Measurements from ENCODE around the gene FRMD3. TPM values are rescaled to one million over a fixed set of nuclear protein-coding genes. Genes with fewer than 3 reads are reported as not detected.

Gene FRMD3
- total RNA-seq, 1 experiment from 2014 or later, result 1.9 TPM

DNA sequence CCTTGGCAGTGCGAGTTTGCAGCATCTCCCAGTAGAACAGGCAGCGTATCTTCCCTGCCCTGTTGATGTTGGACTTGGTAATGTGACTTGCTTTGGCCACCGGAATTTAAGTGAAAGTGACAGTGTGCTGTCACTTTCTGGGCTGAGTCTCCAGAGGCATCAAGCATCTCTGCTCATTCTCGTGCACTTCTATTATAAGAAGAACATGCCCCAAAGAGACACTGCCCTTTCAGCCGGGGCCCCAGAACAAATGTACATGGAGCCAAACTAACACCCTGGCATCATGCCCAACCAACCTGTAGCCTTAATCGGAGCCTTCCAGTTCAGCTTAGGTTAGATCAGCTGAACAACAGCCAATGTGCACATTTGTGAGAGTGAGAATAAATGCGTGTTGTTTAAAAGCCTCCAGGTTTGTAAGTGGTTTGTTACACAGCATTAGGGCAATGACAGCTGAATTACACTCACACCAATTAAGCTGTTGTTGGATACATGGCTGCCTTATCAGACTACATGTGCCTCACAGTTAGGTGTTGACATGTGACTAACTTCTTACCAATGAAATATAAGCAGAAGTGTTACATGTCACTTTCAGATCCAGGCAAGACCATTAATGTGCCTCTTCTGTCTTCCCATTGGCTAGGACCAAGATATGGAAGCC lies 22.1 kb upstream of the FRMD3 start:
- intact Hi-C loops (cut with micrococcal nuclease; ENCODE audit: unreplicated experiment), result no loop called here
- H3F3A ChIP-seq (ENCODE audit: insufficient read depth, low read depth), result no peaks in the 10 kb centered on the region
- no peaks in the 10 kb centered on the region for H3K79me2 ChIP-seq (ENCODE audit: low read depth)
- no peak overlapping the region for H2AFZ ChIP-seq
- TF ChIP-seq EZH2 (IDR thresholded peaks at IDR 0.05; ENCODE audit: low read depth), result no peak
- TF ChIP-seq, protein P1, sequence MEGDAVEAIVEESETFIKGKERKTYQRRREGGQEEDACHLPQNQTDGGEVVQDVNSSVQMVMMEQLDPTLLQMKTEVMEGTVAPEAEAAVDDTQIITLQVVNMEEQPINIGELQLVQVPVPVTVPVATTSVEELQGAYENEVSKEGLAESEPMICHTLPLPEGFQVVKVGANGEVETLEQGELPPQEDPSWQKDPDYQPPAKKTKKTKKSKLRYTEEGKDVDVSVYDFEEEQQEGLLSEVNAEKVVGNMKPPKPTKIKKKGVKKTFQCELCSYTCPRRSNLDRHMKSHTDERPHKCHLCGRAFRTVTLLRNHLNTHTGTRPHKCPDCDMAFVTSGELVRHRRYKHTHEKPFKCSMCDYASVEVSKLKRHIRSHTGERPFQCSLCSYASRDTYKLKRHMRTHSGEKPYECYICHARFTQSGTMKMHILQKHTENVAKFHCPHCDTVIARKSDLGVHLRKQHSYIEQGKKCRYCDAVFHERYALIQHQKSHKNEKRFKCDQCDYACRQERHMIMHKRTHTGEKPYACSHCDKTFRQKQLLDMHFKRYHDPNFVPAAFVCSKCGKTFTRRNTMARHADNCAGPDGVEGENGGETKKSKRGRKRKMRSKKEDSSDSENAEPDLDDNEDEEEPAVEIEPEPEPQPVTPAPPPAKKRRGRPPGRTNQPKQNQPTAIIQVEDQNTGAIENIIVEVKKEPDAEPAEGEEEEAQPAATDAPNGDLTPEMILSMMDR (conservative IDR thresholded peaks at IDR 0.05), result no peak
- H3K4me3 ChIP-seq, result no peak overlapping the region
- DNase-seq, result no peak
- H3K9me3 ChIP-seq (ENCODE audit: insufficient read depth, low read depth), result no peaks in the 10 kb centered on the region
- no TSS peak for BruUV-seq (replicated peaks)
- no peak overlapping the region for H3K4me2 ChIP-seq
- no peaks in the 10 kb centered on the region; the same call in 1 of the 2 replicates for H3K9me2 ChIP-seq (ENCODE audit: insufficient read depth)
- H3K36me3 ChIP-seq (ENCODE audit: low read depth), result no peaks in the 10 kb centered on the region
- no peaks in the 10 kb centered on the region for H3K27me3 ChIP-seq (ENCODE audit: insufficient read depth, low read depth)
- ChIA-PET POLR2A (ENCODE audit: unreplicated experiment) (no interaction called here), CTCF (no interaction called here)
- no peaks in the 10 kb centered on the region for H3K4me1 ChIP-seq (replicated peaks; ENCODE audit: insufficient read depth)
- no peaks in the 10 kb centered on the region for H4K20me1 ChIP-seq (ENCODE audit: insufficient read depth)
- no peak overlapping the region for H3K27ac ChIP-seq

DNA sequence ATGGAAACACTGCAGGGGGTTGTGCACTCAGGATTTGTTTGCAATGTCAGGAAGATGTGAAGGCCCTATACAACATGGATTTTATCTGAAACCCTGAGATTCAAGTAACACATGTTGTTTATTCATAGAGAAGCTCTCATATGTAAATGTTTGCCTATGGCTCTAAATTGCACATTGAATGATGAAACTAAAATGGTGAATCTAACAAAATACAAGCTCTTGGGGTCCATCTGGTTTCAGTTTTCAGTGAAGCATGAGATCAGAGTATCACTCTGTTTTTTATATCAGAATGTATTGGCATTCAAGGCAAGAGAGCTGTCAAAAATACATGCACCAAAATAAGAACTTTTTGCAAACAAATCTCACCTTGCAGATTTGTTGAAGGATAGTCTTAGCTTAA lies 19.6 kb upstream of the FRMD3 start:
- Histone ChIP-seq H3K79me2 (ENCODE audit: low read depth) (no peaks in the 10 kb centered on the region), H3K27ac (no peak overlapping the region), H4K20me1 (ENCODE audit: insufficient read depth) (no peaks in the 10 kb centered on the region), H3K4me1 (replicated peaks; ENCODE audit: insufficient read depth) (no peaks in the 10 kb centered on the region), H3K4me2 (no peak overlapping the region), H3K9me2 (ENCODE audit: insufficient read depth) (no peaks in the 10 kb centered on the region; the same call in 1 of the 2 replicates), H3K9me3 (ENCODE audit: insufficient read depth, low read depth) (no peaks in the 10 kb centered on the region), H3K36me3 (ENCODE audit: low read depth) (no peaks in the 10 kb centered on the region), H2AFZ (no peak overlapping the region), H3F3A (ENCODE audit: insufficient read depth, low read depth) (no peaks in the 10 kb centered on the region), H3K4me3 (no peak overlapping the region), H3K27me3 (ENCODE audit: insufficient read depth, low read depth) (no peaks in the 10 kb centered on the region)
- ChIA-PET CTCF (interaction anchor here (0.7 kb wide), 1 partner anchor 172 kb away, joined by 3 read pairs; no protein-coding TSS in a partner anchor), POLR2A (ENCODE audit: unreplicated experiment) (no interaction called here)
- BruUV-seq (replicated peaks), result no TSS peak
- intact Hi-C loops (cut with micrococcal nuclease; ENCODE audit: unreplicated experiment), result no loop called here
- DNase-seq, result no peak
- no peak for TF ChIP-seq EZH2 (IDR thresholded peaks at IDR 0.05; ENCODE audit: low read depth)

DNA sequence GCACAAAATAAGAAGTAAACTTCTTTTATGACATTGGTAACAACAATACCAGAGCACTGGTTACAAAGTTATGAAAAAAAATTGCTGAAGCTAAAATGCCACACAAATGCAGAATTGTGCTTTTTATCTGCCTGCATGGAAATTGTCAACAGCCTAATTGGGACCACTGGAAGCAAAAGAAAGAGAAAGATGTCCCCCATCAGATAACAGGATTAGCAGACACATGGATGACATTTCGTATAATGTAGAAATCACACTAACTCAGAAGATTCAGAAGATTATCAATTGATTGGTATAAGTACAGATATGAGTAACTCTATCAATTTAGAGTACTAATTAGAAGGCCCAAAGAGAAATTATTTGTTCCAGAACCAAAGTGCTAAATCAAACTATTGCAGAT lies 19.1 kb upstream of the FRMD3 start:
- ChIA-PET POLR2A (ENCODE audit: unreplicated experiment) (no interaction called here), CTCF (interaction anchor here (0.7 kb wide), 1 partner anchor 172 kb away, joined by 3 read pairs; no protein-coding TSS in a partner anchor)
- DNase-seq, result no peak
- Histone ChIP-seq H3K79me2 (ENCODE audit: low read depth) (no peaks in the 10 kb centered on the region), H3K27ac (no peak overlapping the region), H3K4me1 (replicated peaks; ENCODE audit: insufficient read depth) (no peaks in the 10 kb centered on the region), H3K27me3 (ENCODE audit: insufficient read depth, low read depth) (no peaks in the 10 kb centered on the region), H3K36me3 (ENCODE audit: low read depth) (no peaks in the 10 kb centered on the region), H4K20me1 (ENCODE audit: insufficient read depth) (no peaks in the 10 kb centered on the region), H3K4me2 (no peak overlapping the region), H3K4me3 (no peak overlapping the region), H3K9me3 (ENCODE audit: insufficient read depth, low read depth) (no peaks in the 10 kb centered on the region), H3F3A (ENCODE audit: insufficient read depth, low read depth) (no peaks in the 10 kb centered on the region), H3K9me2 (ENCODE audit: insufficient read depth) (no peaks in the 10 kb centered on the region; the same call in 1 of the 2 replicates), H2AFZ (no peak overlapping the region)
- intact Hi-C loops (cut with micrococcal nuclease; ENCODE audit: unreplicated experiment), result no loop called here
- no TSS peak for BruUV-seq (replicated peaks)
- no peak for TF ChIP-seq EZH2 (IDR thresholded peaks at IDR 0.05; ENCODE audit: low read depth)
- TF ChIP-seq, protein P1 (conservative IDR thresholded peaks at IDR 0.05), result no peak

DNA sequence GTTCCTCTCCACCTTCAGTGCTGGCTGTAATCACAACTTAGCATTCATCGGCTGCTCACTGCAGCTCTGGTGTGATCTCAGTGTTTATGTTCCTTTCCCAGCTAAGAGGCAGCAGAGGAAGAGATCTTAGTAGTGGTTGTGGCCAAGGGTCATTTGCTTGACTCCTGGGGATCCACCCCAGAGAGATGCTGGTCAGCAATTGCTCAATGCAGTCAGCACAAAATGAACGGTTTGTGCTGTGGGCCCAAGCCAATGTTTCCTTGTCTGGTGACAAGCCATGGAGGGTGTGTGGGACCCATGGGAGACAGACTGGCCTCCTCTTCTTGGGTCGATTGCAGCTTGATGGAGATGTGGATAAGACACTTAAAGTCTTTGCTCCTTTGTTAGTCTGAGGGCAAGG lies 16.1 kb upstream of the FRMD3 start:
- H3K27me3 ChIP-seq (ENCODE audit: insufficient read depth, low read depth), result no peaks in the 10 kb centered on the region
- H3K27ac ChIP-seq, result no peak overlapping the region
- H3K9me3 ChIP-seq (ENCODE audit: insufficient read depth, low read depth), result no peaks in the 10 kb centered on the region
- H4K20me1 ChIP-seq (ENCODE audit: insufficient read depth), result no peaks in the 10 kb centered on the region
- no TSS peak for BruUV-seq (replicated peaks)
- H3K4me2 ChIP-seq, result no peak overlapping the region
- intact Hi-C loops (cut with micrococcal nuclease; ENCODE audit: unreplicated experiment), result no loop called here
- H3K79me2 ChIP-seq (ENCODE audit: low read depth), result no peaks in the 10 kb centered on the region
- ChIA-PET CTCF (no interaction called here), POLR2A (ENCODE audit: unreplicated experiment) (no interaction called here)
- H3F3A ChIP-seq (ENCODE audit: insufficient read depth, low read depth), result no peaks in the 10 kb centered on the region
- H2AFZ ChIP-seq, result no peak overlapping the region
- no peaks in the 10 kb centered on the region; the same call in 1 of the 2 replicates for H3K9me2 ChIP-seq (ENCODE audit: insufficient read depth)
- H3K4me1 ChIP-seq (replicated peaks; ENCODE audit: insufficient read depth), result no peaks in the 10 kb centered on the region
- H3K36me3 ChIP-seq (ENCODE audit: low read depth), result no peaks in the 10 kb centered on the region
- no peak overlapping the region for H3K4me3 ChIP-seq
- TF ChIP-seq EZH2 (IDR thresholded peaks at IDR 0.05; ENCODE audit: low read depth), result no peak
- TF ChIP-seq, protein P1 (conservative IDR thresholded peaks at IDR 0.05), result no peak
- DNase-seq, result no peak
